ENCODE data around the gene LSAMP.

DNA sequence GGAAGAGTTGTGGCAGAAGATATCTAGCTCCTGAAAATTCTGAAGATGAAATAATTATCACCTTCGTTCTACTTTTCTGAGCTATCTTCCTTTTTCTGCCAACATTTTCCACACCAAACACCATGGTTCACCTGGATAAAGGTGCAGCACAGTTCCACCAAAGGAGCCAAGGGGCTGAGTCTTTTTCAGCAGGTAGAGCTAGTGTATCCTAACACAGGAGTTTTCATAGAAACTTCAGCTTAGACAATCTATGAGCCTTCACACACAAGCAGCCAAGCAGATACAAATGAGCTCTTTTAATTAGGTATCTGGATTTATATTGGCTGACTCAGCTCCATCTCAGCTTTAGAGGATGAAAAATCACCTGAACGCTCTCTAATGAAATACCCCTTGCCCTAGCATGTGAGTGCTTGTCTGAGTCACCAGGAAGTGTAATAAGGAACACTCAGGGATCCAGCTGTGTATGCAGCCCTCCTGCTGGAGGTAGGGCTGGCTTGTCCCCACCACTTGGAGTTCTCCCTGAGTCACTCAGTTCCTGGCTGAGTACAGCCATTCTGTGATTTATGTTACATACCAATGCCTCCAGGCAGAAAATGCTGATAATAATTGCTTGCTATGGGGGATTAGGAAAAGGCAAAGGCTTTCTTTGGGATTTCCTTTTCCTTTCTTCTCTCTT lies 385.7 kb downstream of the LSAMP start:
- TF ChIP-seq EZH2 (IDR thresholded peaks at IDR 0.05; ENCODE audit: borderline replicate concordance, low read depth, low read length, severe bottlenecking) (no peak), CTCF (IDR thresholded peaks at IDR 0.05; ENCODE audit: borderline replicate concordance, extremely low read depth, low read length, poor library complexity, severe bottlenecking) (no peak)

All from DND-41 (cell line).